Measurements from ENCODE around the gene MOV10L1.
A peak's percentile ranks its signal among the peaks of the same experiment; 100 is the strongest.
"Not testable (repeated sequence)": the region's sequence is repeated elsewhere in the genome, so short reads cannot be mapped to it uniquely, and the experiment has no call there.

MOV10L1 gene

GRCh38 chr22:50165436-50166123 is 75.8 kb downstream of the MOV10L1 start:
- no peak for DNase-seq

GRCh38 chr22:50167689-50168489 is 78.1 kb downstream of the MOV10L1 start:
- no peak for DNase-seq

GRCh38 chr22:50168490-50169180 is 78.8 kb downstream of the MOV10L1 start:
- DNase-seq, result not testable (repeated sequence)

- DNase-seq, result no peak
Measured at GRCh38 chr22:50169181-50169759, 79.5 kb downstream of the MOV10L1 start.

GRCh38 chr22:50169774-50170341 is 80.1 kb downstream of the MOV10L1 start:
- DNase-seq, result peak; percentile 24

- DNase-seq, result no peak
Measured at GRCh38 chr22:50170453-50171318, 80.9 kb downstream of the MOV10L1 start, which contains the start of gene PANX2. TSS of gene PANX2 (plus strand) at chr22:50170731. CDS start at chr22:50170731, 0 bp downstream.

- no peak for DNase-seq
Measured at GRCh38 chr22:50171319-50171964, 81.6 kb downstream of the MOV10L1 start.

- DNase-seq, result no peak
Measured at GRCh38 chr22:50171965-50172421, 82.2 kb downstream of the MOV10L1 start.

GRCh38 chr22:50173311-50173982 is 83.6 kb downstream of the MOV10L1 start:
- no peak for DNase-seq

GRCh38 chr22:50173983-50174355 is 84.2 kb downstream of the MOV10L1 start:
- no peak for DNase-seq

GRCh38 chr22:50174382-50175190 is 84.8 kb downstream of the MOV10L1 start:
- no peak for DNase-seq

- DNase-seq, result no peak
Measured at GRCh38 chr22:50175191-50175461, 85.3 kb downstream of the MOV10L1 start.

GRCh38 chr22:50175921-50176849 is 86.4 kb downstream of the MOV10L1 start:
- DNase-seq, result no peak

- no peak for DNase-seq
Measured at GRCh38 chr22:50176850-50177536, 87.2 kb downstream of the MOV10L1 start.

GRCh38 chr22:50177537-50178470 is 88.0 kb downstream of the MOV10L1 start:
- DNase-seq, result no peak

GRCh38 chr22:50178471-50178864 is 88.7 kb downstream of the MOV10L1 start:
- no peak for DNase-seq

All from CD4-positive, alpha-beta T cell treated with Interleukin-4 for 4 hours (primary cell).